Stimulated activated effector memory CD8-positive, alpha-beta T cell treated with anti-CD3 and anti-CD28 coated beads, Interleukin-12 subunit alpha, Interleukin-12 subunit beta, amount 100 ng/mL, for 72 hours (primary cell): ENCODE data around the gene GSTA3.
"Not testable (repeated sequence)": the region's sequence is repeated elsewhere in the genome, so short reads cannot be mapped to it uniquely, and the experiment has no call there.

ENCODE experiments used
- ATAC-seq: fragments of 150-1000 bp; cut with Tn5 transposase; 2 replicates; pipeline ENCODE4 v1.10.0; 2021
- DNase-seq, 2 donors: peaks; one replicate each; pipeline ENCODE4 v3.0.0; 2021 to 2022; ENCODE audit warnings: low spot score in 2 of 2
- H3K27ac Mint-ChIP-seq: one replicate; pipeline ENCODE4 v1.8.0; 2022; ENCODE audit warnings: mild to moderate bottlenecking, mixed read lengths
- H3K36me3 Mint-ChIP-seq: one replicate; pipeline ENCODE4 v1.8.0; 2022; ENCODE audit warnings: mild to moderate bottlenecking, mixed read lengths
- H3K4me1 Mint-ChIP-seq: one replicate; pipeline ENCODE4 v1.8.0; 2022; ENCODE audit warnings: mixed read lengths
- H3K4me3 Mint-ChIP-seq: one replicate; pipeline ENCODE4 v1.8.0; 2022; ENCODE audit warnings: mild to moderate bottlenecking, mixed read lengths
- H3K9me3 Mint-ChIP-seq: one replicate; pipeline ENCODE4 v1.8.0; 2022; ENCODE audit warnings: mixed read lengths

Gene GSTA3

DNA sequence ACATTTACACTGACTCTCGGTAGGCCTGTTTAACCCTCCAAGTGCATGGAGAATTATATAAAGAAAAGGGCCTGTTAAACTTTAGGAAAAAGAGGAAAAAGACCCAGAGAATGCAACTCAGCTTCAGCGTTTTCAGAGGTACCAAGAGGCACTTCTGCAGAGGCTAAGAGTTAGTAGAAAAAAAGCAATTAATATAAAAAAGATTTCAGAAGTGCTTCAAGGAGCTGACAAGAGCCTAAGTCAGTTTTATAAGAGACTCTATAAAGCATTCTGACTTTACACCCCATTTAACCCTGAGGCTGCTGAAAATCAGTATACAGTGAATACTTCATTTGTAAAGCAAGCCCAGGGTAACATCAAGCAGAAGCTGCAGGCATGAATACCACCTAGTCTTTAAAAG lies 14.2 kb upstream of the GSTA3 start:
- ATAC-seq, result not testable (repeated sequence)

DNA sequence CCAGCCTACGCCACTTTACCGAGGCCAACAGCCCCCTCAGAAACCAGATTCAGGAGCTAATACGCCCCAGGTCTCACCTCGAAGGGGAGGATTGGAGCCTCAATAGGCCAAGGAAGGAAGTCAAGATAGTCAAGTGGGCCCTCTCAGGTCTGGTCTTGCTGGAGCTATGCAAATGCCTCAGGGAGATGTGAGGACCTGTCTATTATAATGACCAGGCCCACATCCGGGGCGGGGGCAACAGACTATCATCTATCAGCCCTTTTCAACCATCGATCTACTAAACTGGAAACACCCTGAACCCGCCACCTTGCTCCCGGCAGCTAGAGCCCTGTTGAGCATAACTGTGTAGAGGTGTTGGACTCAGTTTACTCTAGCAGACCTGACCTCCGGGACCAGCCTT lies 12.7 kb upstream of the GSTA3 start:
- no peak overlapping the region for H3K27ac Mint-ChIP-seq
- H3K4me3 Mint-ChIP-seq, result no peak overlapping the region
- DNase-seq, result no peak
- no peaks in the 10 kb centered on the region for H3K36me3 Mint-ChIP-seq
- no peak for ATAC-seq
- peaks cover 4% of the 10 kb centered on the region for H3K4me1 Mint-ChIP-seq
- H3K9me3 Mint-ChIP-seq, result no peaks in the 10 kb centered on the region

More for the DNA sequence above, 14.2 kb upstream of the GSTA3 start:
- DNase-seq, H3K4me1 Mint-ChIP-seq, H3K4me3 Mint-ChIP-seq, H3K36me3 Mint-ChIP-seq, H3K9me3 Mint-ChIP-seq, H3K27ac Mint-ChIP-seq: not testable (repeated sequence)

DNA sequence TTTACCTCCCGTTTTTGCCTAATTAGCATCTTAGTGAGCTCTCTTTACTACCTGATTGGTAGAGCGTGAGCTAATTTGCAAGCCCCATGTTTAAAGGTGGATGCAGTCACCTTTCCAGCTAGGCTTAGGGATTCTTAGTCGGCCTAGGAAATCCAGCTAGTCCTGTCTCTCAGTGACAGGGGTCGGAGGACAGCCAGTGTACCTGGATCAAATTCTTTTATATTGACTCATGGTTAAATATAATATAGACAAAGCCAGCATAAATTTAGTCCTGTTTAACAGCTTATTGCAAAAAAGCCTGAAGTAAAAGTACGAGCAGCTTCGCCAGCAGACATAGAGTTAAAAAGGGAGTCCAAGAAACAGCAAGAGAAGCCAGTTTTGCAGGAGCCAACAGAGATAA lies 12.2 kb upstream of the GSTA3 start:
- no peaks in the 10 kb centered on the region for H3K9me3 Mint-ChIP-seq
- ATAC-seq (no peak), DNase-seq (no peak)
- H3K4me1 Mint-ChIP-seq, result peaks cover 4% of the 10 kb centered on the region
- H3K27ac Mint-ChIP-seq, result no peak overlapping the region
- no peaks in the 10 kb centered on the region for H3K36me3 Mint-ChIP-seq
- H3K4me3 Mint-ChIP-seq, result no peak overlapping the region

DNA sequence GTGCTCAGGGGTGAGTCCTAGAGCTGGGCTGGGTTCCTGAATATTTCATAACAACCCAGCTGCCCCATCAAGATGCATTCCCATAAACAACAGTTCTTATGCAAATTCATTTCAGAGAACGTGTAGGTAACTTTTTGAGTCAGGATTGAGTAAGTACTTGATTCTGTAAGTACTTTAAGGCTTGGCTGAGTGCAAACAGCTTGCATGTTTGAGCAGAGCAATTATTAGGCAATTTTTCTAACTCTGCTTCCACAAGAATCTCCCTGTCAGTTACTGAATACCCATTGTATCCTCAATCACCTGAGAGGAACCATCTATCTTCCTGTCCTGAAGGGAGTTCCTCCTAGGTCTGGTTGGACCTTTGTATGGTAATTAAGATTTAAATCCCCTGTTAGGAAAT lies 10.0 kb upstream of the GSTA3 start:
- not testable (repeated sequence) for H3K36me3 Mint-ChIP-seq, H3K9me3 Mint-ChIP-seq, H3K27ac Mint-ChIP-seq, H3K4me3 Mint-ChIP-seq, H3K4me1 Mint-ChIP-seq, DNase-seq, ATAC-seq

DNA sequence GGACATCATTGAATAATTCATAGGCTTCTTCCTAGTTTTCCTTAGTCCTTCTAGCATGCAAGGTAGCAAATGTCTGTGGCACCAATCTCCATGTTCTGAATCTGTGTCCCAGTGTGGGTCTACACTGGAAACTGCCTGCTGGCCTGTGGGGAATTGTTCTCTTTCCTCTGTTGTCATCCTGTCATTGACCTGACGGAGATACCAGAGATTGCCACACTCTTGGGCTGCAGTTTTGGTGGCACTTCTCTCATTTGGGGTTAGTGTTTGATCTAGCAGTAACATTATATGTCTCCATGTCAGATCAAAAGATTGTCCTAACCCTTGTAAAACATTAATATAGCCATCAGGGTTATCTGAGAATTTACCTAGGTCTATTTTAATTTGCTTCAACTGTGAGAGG lies 9.3 kb upstream of the GSTA3 start:
- ATAC-seq, H3K27ac Mint-ChIP-seq, DNase-seq, H3K4me3 Mint-ChIP-seq, H3K4me1 Mint-ChIP-seq, H3K36me3 Mint-ChIP-seq, H3K9me3 Mint-ChIP-seq: not testable (repeated sequence)

DNA sequence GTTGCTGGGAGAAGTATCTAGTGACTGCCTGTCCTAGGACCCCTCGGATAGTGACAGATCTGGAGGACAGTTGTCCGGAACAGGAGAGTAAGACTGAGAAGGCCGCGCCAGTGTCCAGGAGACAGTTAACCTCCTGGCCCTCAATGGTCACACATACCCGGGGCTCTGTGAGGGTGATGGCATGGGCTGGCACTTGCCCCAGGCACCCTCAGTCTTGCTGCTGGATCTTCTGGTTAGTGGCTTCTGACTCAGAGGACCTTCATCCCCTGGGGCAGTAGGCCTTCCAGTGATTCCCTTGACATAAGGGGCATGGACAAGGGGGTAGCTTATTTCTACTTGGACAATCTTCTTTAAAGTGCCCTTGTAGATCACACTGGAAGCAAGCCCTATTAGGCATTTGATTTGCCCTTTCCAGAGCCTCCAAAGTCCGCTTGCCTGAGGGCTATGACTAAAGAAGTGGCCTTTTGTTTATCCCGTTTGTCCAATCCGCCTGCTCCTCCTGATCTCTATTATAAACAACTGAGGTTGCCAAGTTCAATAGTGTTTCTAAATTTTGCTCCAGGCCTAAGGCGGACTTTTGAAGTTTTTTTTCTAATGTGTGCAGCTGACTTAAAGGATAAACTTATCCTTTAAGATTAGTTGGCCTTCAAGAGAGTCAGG lies 8.7 kb upstream of the GSTA3 start:
- H3K9me3 Mint-ChIP-seq, H3K4me3 Mint-ChIP-seq, H3K27ac Mint-ChIP-seq, ATAC-seq, DNase-seq, H3K4me1 Mint-ChIP-seq, H3K36me3 Mint-ChIP-seq: not testable (repeated sequence)

DNA sequence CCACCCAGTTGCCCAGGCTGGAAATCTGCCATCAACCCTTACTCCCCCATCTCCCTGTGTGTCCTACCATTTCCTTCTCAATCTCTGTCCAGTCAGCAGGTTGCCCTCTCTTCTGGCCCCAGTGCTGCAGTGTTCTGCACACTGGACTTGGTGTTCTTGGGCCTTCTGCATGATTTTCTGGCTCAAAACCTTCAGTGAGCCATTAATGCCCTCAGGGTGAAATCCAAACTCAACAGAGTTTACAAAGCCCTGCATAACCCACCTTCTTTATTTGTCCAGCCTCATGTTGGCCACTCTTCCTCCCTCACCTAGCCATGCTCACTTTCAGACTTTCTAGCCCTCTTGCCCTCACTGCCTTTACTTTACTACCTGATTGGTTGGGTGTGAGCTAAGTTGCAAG lies 5.0 kb upstream of the GSTA3 start:
- Mint-ChIP-seq H3K27ac (no peak overlapping the region), H3K4me3 (no peak overlapping the region), H3K36me3 (no peaks in the 10 kb centered on the region), H3K9me3 (no peaks in the 10 kb centered on the region), H3K4me1 (no peaks in the 10 kb centered on the region)
- ATAC-seq, result no peak
- no peak for DNase-seq

DNA sequence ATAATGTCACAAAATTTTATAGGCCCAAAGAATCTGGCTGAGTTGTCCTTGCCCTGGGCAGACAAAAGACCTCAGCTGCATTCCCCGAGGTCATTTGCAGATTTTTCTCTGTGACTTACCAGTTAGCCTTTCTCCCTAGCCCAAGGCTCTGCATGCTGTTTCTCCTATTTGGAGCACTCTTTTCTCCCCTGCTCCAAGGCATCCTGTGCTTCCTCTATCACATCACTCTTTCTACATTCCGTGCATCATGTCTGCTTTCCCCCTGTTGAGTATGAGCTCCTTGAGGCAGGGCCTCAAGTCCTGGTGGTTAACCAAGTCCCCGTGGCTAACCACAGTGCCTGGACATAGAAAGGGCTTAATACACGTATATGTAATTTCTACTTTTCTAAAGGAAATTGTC lies 593 bp upstream of the GSTA3 start:
- H3K9me3 Mint-ChIP-seq, result no peaks in the 10 kb centered on the region
- DNase-seq (no peak), ATAC-seq (no peak)
- H3K4me1 Mint-ChIP-seq, result no peaks in the 10 kb centered on the region
- H3K36me3 Mint-ChIP-seq, result no peaks in the 10 kb centered on the region
- H3K4me3 Mint-ChIP-seq, result no peak overlapping the region
- H3K27ac Mint-ChIP-seq, result no peak overlapping the region

DNA sequence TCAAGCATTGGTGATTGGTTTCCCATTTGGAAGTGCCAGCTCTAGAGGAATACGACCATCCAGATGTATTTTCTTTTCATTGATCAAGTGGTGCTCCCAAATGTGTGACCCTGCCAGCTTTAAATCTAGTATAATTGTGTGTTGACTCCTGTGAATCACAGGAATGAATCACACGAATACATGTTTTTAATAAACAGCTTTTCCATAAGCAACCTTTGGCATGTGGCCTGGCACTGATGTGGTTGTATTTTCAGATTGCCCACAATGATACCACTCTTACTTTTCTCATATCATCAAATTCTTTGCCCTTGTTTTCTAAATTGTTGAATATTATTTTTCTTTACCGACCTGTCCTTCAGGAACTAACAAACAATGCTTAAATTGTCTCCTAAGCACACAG lies 367 bp downstream of the GSTA3 start:
- DNase-seq (no peak), ATAC-seq (no peak)
- no peak overlapping the region for H3K27ac Mint-ChIP-seq
- no peaks in the 10 kb centered on the region for H3K4me1 Mint-ChIP-seq
- no peak overlapping the region for H3K4me3 Mint-ChIP-seq
- H3K36me3 Mint-ChIP-seq, result no peaks in the 10 kb centered on the region
- no peaks in the 10 kb centered on the region for H3K9me3 Mint-ChIP-seq

DNA sequence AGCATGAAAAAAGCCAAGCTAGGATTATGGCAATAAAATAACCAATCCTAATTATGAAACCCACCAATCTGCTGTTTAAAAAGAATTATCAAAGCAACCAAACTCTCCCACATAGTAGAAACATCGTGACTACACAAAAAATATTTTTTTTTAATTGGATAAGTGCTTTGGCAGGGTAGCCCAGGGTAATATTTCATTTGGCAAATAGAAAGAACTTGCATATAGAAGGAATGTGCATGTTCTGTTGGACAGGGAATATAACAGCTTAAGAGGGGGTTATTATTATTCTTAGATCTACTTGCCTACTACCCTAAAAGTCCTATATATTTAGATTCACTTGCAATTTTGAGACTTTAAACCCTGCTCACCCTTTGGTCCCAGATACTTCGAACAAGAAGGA lies 972 bp downstream of the GSTA3 start:
- DNase-seq (no peak), ATAC-seq (no peak)
- no peaks in the 10 kb centered on the region for H3K36me3 Mint-ChIP-seq
- H3K4me3 Mint-ChIP-seq, result no peak overlapping the region
- no peaks in the 10 kb centered on the region for H3K4me1 Mint-ChIP-seq
- H3K9me3 Mint-ChIP-seq, result no peaks in the 10 kb centered on the region
- no peak overlapping the region for H3K27ac Mint-ChIP-seq

DNA sequence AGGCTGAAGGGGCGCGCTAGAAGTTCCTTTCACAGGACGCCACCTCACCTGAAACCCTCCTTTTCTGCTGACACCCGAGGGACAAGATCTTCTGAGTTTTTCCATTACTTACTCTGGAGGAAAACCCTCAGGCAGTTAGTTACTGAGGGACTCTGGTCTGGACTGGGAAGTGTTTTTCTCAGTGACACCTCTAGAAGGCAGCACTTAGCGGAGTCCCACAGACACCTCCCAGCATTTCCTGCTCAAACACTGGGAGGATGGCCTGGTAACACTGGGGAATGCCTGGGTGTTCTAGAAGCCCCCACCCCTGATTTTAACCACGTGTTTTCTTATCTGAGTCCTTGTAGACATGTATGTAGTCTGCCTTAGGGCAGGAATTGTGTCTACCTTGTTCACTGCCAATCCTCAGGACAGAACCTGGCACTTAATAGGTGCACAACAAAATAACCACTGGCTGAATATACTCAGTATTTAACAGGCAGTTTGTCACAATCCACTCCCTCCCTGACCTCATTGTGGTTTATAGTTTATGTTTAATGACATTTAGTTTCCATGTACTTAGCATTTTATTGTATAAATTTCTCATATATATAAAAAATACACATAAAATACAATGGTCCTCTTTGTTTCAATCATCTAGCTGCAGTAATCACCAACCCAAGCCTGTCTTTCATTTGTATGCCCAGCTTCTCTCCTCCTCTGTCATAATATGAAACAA lies 4.8 kb downstream of the GSTA3 start:
- DNase-seq (peak in 1 of 2 donors; percentile 5), ATAC-seq (no peak)
- no peak overlapping the region for H3K4me3 Mint-ChIP-seq
- no peaks in the 10 kb centered on the region for H3K9me3 Mint-ChIP-seq
- no peak overlapping the region for H3K27ac Mint-ChIP-seq
- no peaks in the 10 kb centered on the region for H3K36me3 Mint-ChIP-seq
- H3K4me1 Mint-ChIP-seq, result no peaks in the 10 kb centered on the region

DNA sequence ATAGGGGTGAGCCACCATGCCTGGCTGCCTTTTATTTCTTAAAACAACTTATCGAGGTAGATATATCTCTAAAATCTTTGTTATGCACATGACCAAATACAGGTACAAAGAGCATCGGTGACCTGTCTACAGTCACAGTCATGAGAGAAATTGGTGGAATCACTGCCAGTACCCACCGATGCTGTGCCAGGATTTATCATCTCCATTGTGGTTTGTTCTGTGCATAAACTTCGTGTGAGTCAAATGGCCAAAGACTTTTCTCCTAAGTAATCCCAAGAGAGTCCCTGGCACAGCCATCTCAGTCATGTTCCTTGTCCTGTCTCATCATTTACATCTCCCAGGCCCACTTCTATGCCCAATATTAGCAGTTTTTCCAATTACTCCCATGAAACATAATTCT lies 9.0 kb downstream of the GSTA3 start:
- Mint-ChIP-seq H3K4me3 (no peak overlapping the region), H3K9me3 (no peaks in the 10 kb centered on the region), H3K27ac (no peak overlapping the region), H3K36me3 (no peaks in the 10 kb centered on the region), H3K4me1 (no peaks in the 10 kb centered on the region)
- DNase-seq, result no peak
- no peak for ATAC-seq

DNA sequence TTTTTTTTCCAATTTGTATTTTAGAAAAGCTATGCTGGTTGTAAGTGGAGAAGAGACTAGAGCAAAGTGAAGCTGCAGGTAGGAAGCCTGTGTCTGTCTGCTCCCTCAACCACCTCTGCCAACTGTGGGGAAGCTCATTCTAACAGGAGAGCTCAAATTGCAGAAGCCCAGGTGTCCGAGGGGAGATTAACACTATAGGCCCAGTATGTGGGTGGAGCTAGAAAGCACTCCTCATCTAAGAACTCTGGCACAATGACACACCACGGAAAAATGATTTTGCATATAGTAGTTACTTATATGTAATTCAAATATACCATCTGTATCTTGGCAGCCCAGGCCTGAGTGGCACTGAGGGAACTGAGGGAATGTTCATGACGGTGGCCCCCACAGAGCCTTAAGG lies 13.7 kb downstream of the GSTA3 start:
- H3K27ac Mint-ChIP-seq, DNase-seq, H3K9me3 Mint-ChIP-seq, H3K36me3 Mint-ChIP-seq, ATAC-seq, H3K4me1 Mint-ChIP-seq, H3K4me3 Mint-ChIP-seq: not testable (repeated sequence)

DNA sequence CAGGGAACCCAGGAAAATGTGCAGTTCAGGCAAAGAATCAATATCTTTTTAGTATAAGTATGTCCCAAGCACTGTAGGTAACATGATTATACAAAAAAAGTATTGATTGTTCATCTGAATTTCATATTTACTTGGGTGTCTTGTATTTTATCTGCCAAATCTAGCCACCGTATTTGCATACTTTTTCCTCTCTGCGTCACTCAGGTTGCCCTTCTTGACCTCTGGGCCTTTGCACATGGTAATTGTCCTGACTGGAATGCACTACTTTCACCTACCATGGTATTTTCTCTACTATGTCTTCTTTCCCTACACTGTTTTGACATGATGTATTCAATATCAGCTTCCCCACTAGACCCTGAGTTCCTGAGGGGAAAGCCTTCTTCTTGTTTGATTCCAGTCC lies 15.2 kb downstream of the GSTA3 start:
- Mint-ChIP-seq H3K4me1 (peaks cover 7% of the 10 kb centered on the region), H3K4me3 (no peak overlapping the region), H3K27ac (no peak overlapping the region), H3K9me3 (no peaks in the 10 kb centered on the region), H3K36me3 (no peaks in the 10 kb centered on the region)
- ATAC-seq, result no peak
- DNase-seq, result no peak

DNA sequence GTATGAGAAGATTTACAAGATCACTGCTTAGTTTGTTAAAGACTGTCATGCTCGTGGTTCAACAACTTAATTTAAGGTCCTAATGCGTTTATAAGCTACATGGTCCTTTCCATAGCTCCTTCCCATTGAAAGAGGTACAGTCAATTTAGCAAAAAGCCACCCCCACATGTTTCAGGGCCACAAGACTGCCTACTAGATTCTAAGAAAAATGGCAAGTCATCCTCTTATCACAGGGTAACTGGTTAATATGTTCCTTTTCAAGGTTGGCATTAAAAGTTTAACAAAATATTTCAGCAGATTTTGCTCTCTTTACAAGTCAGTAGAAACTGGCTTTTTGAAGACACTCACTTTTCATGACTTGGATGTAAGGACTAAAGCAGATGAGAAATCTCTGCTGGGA lies 15.7 kb downstream of the GSTA3 start:
- H3K27ac Mint-ChIP-seq, result no peak overlapping the region
- no peak overlapping the region for H3K4me3 Mint-ChIP-seq
- DNase-seq (no peak), ATAC-seq (peak; percentile 58)
- no peaks in the 10 kb centered on the region for H3K36me3 Mint-ChIP-seq
- H3K4me1 Mint-ChIP-seq, result peaks cover 7% of the 10 kb centered on the region
- H3K9me3 Mint-ChIP-seq, result no peaks in the 10 kb centered on the region

DNA sequence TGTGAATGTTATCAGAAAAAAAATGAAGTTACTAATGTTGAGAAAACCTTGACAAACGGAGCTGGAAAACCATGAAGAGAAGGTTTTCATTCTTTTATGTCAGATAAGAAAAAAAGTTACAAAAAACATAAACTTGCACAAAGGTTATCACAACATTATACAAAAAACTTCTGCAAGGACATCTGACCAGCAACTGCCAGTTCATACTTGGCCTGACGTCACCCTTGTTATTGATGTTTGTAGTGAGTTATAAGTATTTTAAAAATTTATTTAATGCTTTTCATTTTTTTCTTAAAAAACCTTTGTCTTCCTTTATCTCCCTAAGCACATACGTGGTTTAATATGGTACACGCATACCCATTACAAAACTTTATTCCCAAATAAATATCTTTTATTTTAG lies 16.3 kb downstream of the GSTA3 start:
- no peak for ATAC-seq
- H3K27ac Mint-ChIP-seq, result no peak overlapping the region
- H3K36me3 Mint-ChIP-seq, result no peaks in the 10 kb centered on the region
- no peaks in the 10 kb centered on the region for H3K9me3 Mint-ChIP-seq
- DNase-seq, result no peak
- H3K4me3 Mint-ChIP-seq, result no peak overlapping the region
- H3K4me1 Mint-ChIP-seq, result peaks cover 7% of the 10 kb centered on the region
